Measurements from ENCODE around the gene SNRK.

The SNRK gene

DNA sequence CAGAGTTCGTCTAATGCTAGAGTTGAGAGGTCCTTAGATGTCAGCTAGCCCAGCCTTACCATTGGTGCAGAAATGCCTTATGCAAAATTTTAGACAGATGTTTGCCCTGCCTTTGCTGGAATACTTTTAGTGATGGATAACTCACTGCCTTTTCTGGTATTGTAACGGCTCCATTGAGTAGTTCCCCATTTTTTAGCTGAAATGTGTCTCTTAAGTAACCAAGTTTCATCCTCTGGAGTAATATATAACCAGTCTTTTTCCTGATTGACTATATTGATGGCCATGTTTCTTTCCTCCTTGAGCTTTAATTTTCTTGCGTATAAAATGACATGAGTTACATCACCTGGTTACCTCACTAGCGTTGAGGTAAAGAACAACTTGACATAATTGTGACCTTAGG is 45.0 kb downstream of the SNRK start:
- Histone ChIP-seq H3K4me3 (ENCODE audit: insufficient read depth in 1 of 2, low read depth in 1 of 2, low read length in 2 of 2) (no peak overlapping the region), H2BK120ac (ENCODE audit: low read depth, low read length) (no peak overlapping the region), H2BK12ac (ENCODE audit: low read length in 2 of 2) (no peak overlapping the region), H3K23ac (ENCODE audit: low read length in 2 of 2) (no peak overlapping the region), H3K18ac (ENCODE audit: low read depth in 1 of 2, low read length in 2 of 2) (no peak overlapping the region), H3K4me1 (ENCODE audit: control insufficient read depth, insufficient read depth, low read depth, low read length) (no peaks in the 10 kb centered on the region), H2AK5ac (ENCODE audit: low read length, severe bottlenecking) (no peak overlapping the region), H2BK5ac (ENCODE audit: low read depth, low read length, poor library complexity, severe bottlenecking) (no peak overlapping the region), H3K79me1 (replicated peaks; ENCODE audit: low read length, poor library complexity, severe bottlenecking) (peaks cover 7% of the 10 kb centered on the region), H4K8ac (ENCODE audit: low read length) (no peak overlapping the region), H3K36me3 (ENCODE audit: control insufficient read depth in 1 of 2, insufficient read depth in 2 of 2, low read depth in 1 of 2, low read length in 2 of 2) (peaks cover 14 to 43% of the 10 kb centered on the region in 2 experiments), H3K4ac (ENCODE audit: low read depth in 1 of 2, low read length in 2 of 2) (no peak overlapping the region), H3K27ac (ENCODE audit: low read length, poor library complexity, severe bottlenecking) (no peak overlapping the region), H3K4me2 (ENCODE audit: low read length, poor library complexity, severe bottlenecking) (no peak overlapping the region), H3K9ac (ENCODE audit: low read length) (no peak overlapping the region), H3K27me3 (ENCODE audit: control insufficient read depth in 1 of 2, insufficient read depth in 1 of 2, low read length in 2 of 2) (no peaks in the 10 kb centered on the region), H2AFZ (ENCODE audit: low read depth, low read length) (no peak overlapping the region), H3K14ac (ENCODE audit: low read length in 2 of 2) (no peak overlapping the region), H4K91ac (ENCODE audit: low read length) (no peak overlapping the region), H2BK15ac (ENCODE audit: low read depth, poor library complexity, severe bottlenecking) (no peak overlapping the region), H3K9me3 (ENCODE audit: control insufficient read depth, low read length) (peaks cover 22% of the 10 kb centered on the region)
- DNase-seq, result no peak
- WGBS, result 83% methylated on average over 3 of the region's 4 CpGs

DNA sequence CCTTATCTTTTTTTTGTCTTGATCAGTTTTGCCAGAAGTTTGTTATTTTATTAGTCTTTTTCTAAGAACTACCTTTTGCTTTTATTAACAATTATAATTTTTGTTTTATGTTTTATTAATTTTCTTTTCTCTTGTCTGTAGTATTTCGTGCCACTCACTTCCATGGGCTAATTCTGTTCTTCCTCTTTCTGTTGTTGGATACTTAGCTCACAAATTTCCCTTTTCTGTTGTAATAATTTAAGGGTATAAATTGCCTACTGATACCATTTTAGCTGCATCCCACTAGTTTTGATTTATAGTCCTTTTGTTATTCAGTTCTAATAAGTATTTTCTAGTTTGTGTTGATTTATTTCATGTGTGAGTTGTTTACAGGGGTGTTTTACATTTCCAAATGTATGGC is 48.6 kb downstream of the SNRK start:
- no peak overlapping the region for H3K27ac ChIP-seq (ENCODE audit: low read length, poor library complexity, severe bottlenecking)
- H2BK12ac ChIP-seq (ENCODE audit: low read length in 2 of 2), result no peak overlapping the region
- H2BK15ac ChIP-seq (ENCODE audit: low read depth, poor library complexity, severe bottlenecking), result no peak overlapping the region
- H3K79me1 ChIP-seq (replicated peaks; ENCODE audit: low read length, poor library complexity, severe bottlenecking), result peaks cover 11% of the 10 kb centered on the region
- WGBS, result no CpG with 5 or more reads among the region's 1 CpG
- H3K4ac ChIP-seq (ENCODE audit: low read depth in 1 of 2, low read length in 2 of 2), result no peak overlapping the region
- H3K4me2 ChIP-seq (ENCODE audit: low read length, poor library complexity, severe bottlenecking), result no peak overlapping the region
- H2AFZ ChIP-seq (ENCODE audit: low read depth, low read length), result no peak overlapping the region
- no peaks in the 10 kb centered on the region for H3K4me1 ChIP-seq (ENCODE audit: control insufficient read depth, insufficient read depth, low read depth, low read length)
- H3K36me3 ChIP-seq (ENCODE audit: control insufficient read depth in 1 of 2, insufficient read depth in 2 of 2, low read depth in 1 of 2, low read length in 2 of 2), result peaks cover 28 to 74% of the 10 kb centered on the region in 2 experiments
- H3K9me3 ChIP-seq (ENCODE audit: control insufficient read depth, low read length), result peaks cover 56% of the 10 kb centered on the region
- H3K27me3 ChIP-seq (ENCODE audit: control insufficient read depth in 1 of 2, insufficient read depth in 1 of 2, low read length in 2 of 2), result no peaks in the 10 kb centered on the region
- no peak overlapping the region for H2BK120ac ChIP-seq (ENCODE audit: low read depth, low read length)
- H2AK5ac ChIP-seq (ENCODE audit: low read length, severe bottlenecking), result no peak overlapping the region
- H3K4me3 ChIP-seq (ENCODE audit: insufficient read depth in 1 of 2, low read depth in 1 of 2, low read length in 2 of 2), result no peak overlapping the region
- H3K14ac ChIP-seq (ENCODE audit: low read length in 2 of 2), result no peak overlapping the region
- no peak overlapping the region for H3K18ac ChIP-seq (ENCODE audit: low read depth in 1 of 2, low read length in 2 of 2)
- no peak overlapping the region for H2BK5ac ChIP-seq (ENCODE audit: low read depth, low read length, poor library complexity, severe bottlenecking)
- no peak overlapping the region for H4K91ac ChIP-seq (ENCODE audit: low read length)
- DNase-seq, result no peak
- H4K8ac ChIP-seq (ENCODE audit: low read length), result no peak overlapping the region
- no peak overlapping the region for H3K9ac ChIP-seq (ENCODE audit: low read length)
- no peak overlapping the region for H3K23ac ChIP-seq (ENCODE audit: low read length in 2 of 2)

DNA sequence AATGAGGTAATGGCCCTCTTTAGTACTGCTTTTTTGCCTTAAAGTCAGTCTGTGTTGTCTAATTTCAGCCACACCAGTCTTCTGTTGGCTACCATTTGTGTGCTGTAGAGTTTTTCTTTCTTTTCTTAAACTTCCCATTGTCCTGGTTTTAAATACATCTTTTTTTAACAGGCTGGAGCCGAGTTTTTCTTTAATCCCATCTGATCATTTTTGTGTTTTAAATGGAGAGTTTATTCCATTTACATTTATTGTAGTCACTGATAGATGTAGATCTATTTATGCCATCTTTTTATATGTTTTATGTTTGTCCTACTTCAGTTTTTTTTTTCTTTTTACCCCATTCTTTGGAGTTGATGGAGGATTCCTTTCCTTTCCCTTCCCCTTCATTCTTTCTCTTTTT is 49.5 kb downstream of the SNRK start:
- Histone ChIP-seq H2BK5ac (ENCODE audit: low read depth, low read length, poor library complexity, severe bottlenecking) (no peak overlapping the region), H3K18ac (ENCODE audit: low read depth in 1 of 2, low read length in 2 of 2) (no peak overlapping the region), H4K8ac (ENCODE audit: low read length) (no peak overlapping the region), H3K36me3 (ENCODE audit: control insufficient read depth in 1 of 2, insufficient read depth in 2 of 2, low read depth in 1 of 2, low read length in 2 of 2) (peaks cover 35 to 82% of the 10 kb centered on the region in 2 experiments), H3K79me1 (replicated peaks; ENCODE audit: low read length, poor library complexity, severe bottlenecking) (peaks cover 15% of the 10 kb centered on the region), H3K14ac (ENCODE audit: low read length in 2 of 2) (no peak overlapping the region), H3K4ac (ENCODE audit: low read depth in 1 of 2, low read length in 2 of 2) (no peak overlapping the region), H2BK12ac (ENCODE audit: low read length in 2 of 2) (no peak overlapping the region), H2AK5ac (ENCODE audit: low read length, severe bottlenecking) (no peak overlapping the region), H2AFZ (ENCODE audit: low read depth, low read length) (no peak overlapping the region), H3K23ac (ENCODE audit: low read length in 2 of 2) (no peak overlapping the region), H3K9ac (ENCODE audit: low read length) (no peak overlapping the region), H3K27me3 (ENCODE audit: control insufficient read depth in 1 of 2, insufficient read depth in 1 of 2, low read length in 2 of 2) (no peaks in the 10 kb centered on the region), H3K4me3 (ENCODE audit: insufficient read depth in 1 of 2, low read depth in 1 of 2, low read length in 2 of 2) (no peak overlapping the region), H3K9me3 (ENCODE audit: control insufficient read depth, low read length) (peaks cover 64% of the 10 kb centered on the region), H3K4me1 (ENCODE audit: control insufficient read depth, insufficient read depth, low read depth, low read length) (no peaks in the 10 kb centered on the region), H2BK15ac (ENCODE audit: low read depth, poor library complexity, severe bottlenecking) (no peak overlapping the region), H3K27ac (ENCODE audit: low read length, poor library complexity, severe bottlenecking) (no peak overlapping the region), H2BK120ac (ENCODE audit: low read depth, low read length) (no peak overlapping the region), H4K91ac (ENCODE audit: low read length) (no peak overlapping the region), H3K4me2 (ENCODE audit: low read length, poor library complexity, severe bottlenecking) (no peak overlapping the region)
- no peak for DNase-seq
- WGBS, result no CpG with 5 or more reads among the region's 1 CpG

DNA sequence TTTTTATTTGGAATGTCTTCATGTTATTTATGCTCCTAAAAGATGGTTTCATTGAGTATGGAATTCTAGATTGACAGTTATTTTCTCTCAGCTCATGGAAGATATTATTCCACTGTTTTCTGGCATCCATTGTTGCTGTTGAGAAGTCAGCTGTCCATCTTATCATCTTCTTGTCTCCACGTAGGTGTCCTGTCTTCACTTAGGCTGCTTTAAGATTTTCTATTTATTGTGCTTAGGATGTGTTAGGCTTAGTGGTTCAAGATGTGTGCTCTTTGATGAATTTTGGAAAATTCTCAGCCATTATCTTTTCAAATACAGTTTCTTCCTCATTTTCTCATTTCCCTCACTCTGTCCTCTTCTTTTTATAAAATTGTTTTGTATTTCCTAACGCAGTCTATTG is 52.0 kb downstream of the SNRK start:
- Histone ChIP-seq H3K27me3 (ENCODE audit: control insufficient read depth in 1 of 2, insufficient read depth in 1 of 2, low read length in 2 of 2) (no peaks in the 10 kb centered on the region), H2AFZ (ENCODE audit: low read depth, low read length) (no peak overlapping the region), H3K9ac (ENCODE audit: low read length) (no peak overlapping the region), H3K27ac (ENCODE audit: low read length, poor library complexity, severe bottlenecking) (no peak overlapping the region), H2BK15ac (ENCODE audit: low read depth, poor library complexity, severe bottlenecking) (no peak overlapping the region), H3K79me1 (replicated peaks; ENCODE audit: low read length, poor library complexity, severe bottlenecking) (peaks cover 19% of the 10 kb centered on the region), H3K4ac (ENCODE audit: low read depth in 1 of 2, low read length in 2 of 2) (no peak overlapping the region), H3K36me3 (ENCODE audit: control insufficient read depth in 1 of 2, insufficient read depth in 2 of 2, low read depth in 1 of 2, low read length in 2 of 2) (peaks cover 44 to 89% of the 10 kb centered on the region in 2 experiments), H3K23ac (ENCODE audit: low read length in 2 of 2) (no peak overlapping the region), H3K4me1 (ENCODE audit: control insufficient read depth, insufficient read depth, low read depth, low read length) (no peaks in the 10 kb centered on the region), H3K4me3 (ENCODE audit: insufficient read depth in 1 of 2, low read depth in 1 of 2, low read length in 2 of 2) (peak overlapping the region in 1 of 2 experiments; percentile 53), H2BK12ac (ENCODE audit: low read length in 2 of 2) (no peak overlapping the region), H3K14ac (ENCODE audit: low read length in 2 of 2) (no peak overlapping the region), H3K9me3 (ENCODE audit: control insufficient read depth, low read length) (peaks cover 66% of the 10 kb centered on the region), H3K18ac (ENCODE audit: low read depth in 1 of 2, low read length in 2 of 2) (no peak overlapping the region), H4K91ac (ENCODE audit: low read length) (no peak overlapping the region), H2BK5ac (ENCODE audit: low read depth, low read length, poor library complexity, severe bottlenecking) (no peak overlapping the region), H3K4me2 (ENCODE audit: low read length, poor library complexity, severe bottlenecking) (no peak overlapping the region), H2AK5ac (ENCODE audit: low read length, severe bottlenecking) (no peak overlapping the region), H4K8ac (ENCODE audit: low read length) (no peak overlapping the region), H2BK120ac (ENCODE audit: low read depth, low read length) (no peak overlapping the region)
- WGBS, result 100% methylated on average over 1 of the region's 2 CpGs
- DNase-seq, result peak; percentile 25

Data from mesenchymal stem cell (in vitro differentiated cells and primary cell).